HEK293 (cell line): ENCODE results near the gene SLC2A4.

Experiments
- CTCF ChIA-PET: fragments of 350-600 bp; formaldehyde crosslinking; extraction: SDS; loops from one replicate; lab custom pipeline; 2021; ENCODE audit warnings: antibody characterized with exemption; lab: Yijun Ruan, JAX
- POLR2A ChIA-PET: fragments of 300-600 bp; formaldehyde crosslinking; extraction: SDS; loops from one replicate; lab custom pipeline; 2020; ENCODE audit warnings: antibody characterized with exemption, inconsistent platforms; lab: Yijun Ruan, JAX
- H3K27ac ChIP-seq: fragments of 200-500 bp; sonication (Bioruptor generic); 2 replicates; pipeline ENCODE4 v1.5.1; 2014; ENCODE audit warnings: low read depth, low read length, control low read depth, inconsistent platforms; ENCODE audit errors: extremely low read depth
- H3K36me3 ChIP-seq, 2 experiments: fragments of 200-500 bp in 1 of 2; sonication (Bioruptor generic) in 1 of 2; 1 replicate in 1 of 2; 2 replicates in 1 of 2; pipeline ENCODE4 v1.5.1; 2014 to 2017; ENCODE audit warnings: inconsistent platforms in 2 of 2, low read length in 2 of 2; ENCODE audit not compliant: control insufficient read depth in 2 of 2, insufficient read depth in 1 of 2
- H3K4me1 ChIP-seq: fragments of 200-500 bp; sonication (Bioruptor generic); 2 replicates; pipeline ENCODE4 v1.5.1; 2014; ENCODE audit warnings: mild to moderate bottlenecking, low read length, inconsistent platforms; ENCODE audit not compliant: control insufficient read depth, insufficient read depth
- H3K4me3 ChIP-seq: 2 replicates; pipeline ENCODE4 v1.5.1; 2011; ENCODE audit warnings: low read depth, mild to moderate bottlenecking, control low read depth, low read length, moderate library complexity
- H3K9me3 ChIP-seq: fragments of 200-500 bp; sonication (Bioruptor generic); 2 replicates; pipeline ENCODE4 v1.5.1; 2014; ENCODE audit warnings: low read depth, low read length, inconsistent platforms; ENCODE audit not compliant: control insufficient read depth, insufficient read depth
- EGR2 ChIP-seq: fragments of 450-650 bp; formaldehyde crosslinking; IDR thresholded peaks from 2 replicates; pipeline ENCODE4 v1.5.1; 2016; ENCODE audit warnings: low read depth, missing biosample characterization, missing genetic modification characterization
- KLF1 ChIP-seq: fragments of 450-650 bp; formaldehyde crosslinking; IDR thresholded peaks from 2 replicates; pipeline ENCODE4 v1.5.1; 2016; ENCODE audit warnings: missing biosample characterization, missing genetic modification characterization
- PATZ1 ChIP-seq: fragments of 450-650 bp; formaldehyde crosslinking; IDR thresholded peaks from 2 replicates; pipeline ENCODE4 v1.5.1; 2016; ENCODE audit warnings: missing biosample characterization, missing genetic modification characterization
- SP2 ChIP-seq: fragments of 450-650 bp; formaldehyde crosslinking; IDR thresholded peaks from 2 replicates; pipeline ENCODE4 v1.5.1; 2016; ENCODE audit warnings: missing biosample characterization, missing genetic modification characterization
- WT1 ChIP-seq: fragments of 450-650 bp; formaldehyde crosslinking; IDR thresholded peaks from 2 replicates; pipeline ENCODE4 v1.5.1; 2016; ENCODE audit warnings: missing biosample characterization, missing genetic modification characterization
- ZBTB26 ChIP-seq: fragments of 450-650 bp; formaldehyde crosslinking; optimal IDR thresholded peaks from 2 replicates; pipeline ENCODE3; 2016; ENCODE audit warnings: missing biosample characterization, mild to moderate bottlenecking, missing genetic modification characterization
- ZBTB44 ChIP-seq: fragments of 450-650 bp; IDR thresholded peaks from 2 replicates; pipeline ENCODE4 v1.5.1; 2018; ENCODE audit warnings: missing biosample characterization, mild to moderate bottlenecking, missing genetic modification characterization
- ZFHX2 ChIP-seq: fragments of 450-650 bp; formaldehyde crosslinking; conservative IDR thresholded peaks from 2 replicates; pipeline ENCODE4 v1.5.1; 2016; ENCODE audit warnings: missing biosample characterization, missing genetic modification characterization
- ZFP37 ChIP-seq: fragments of 450-650 bp; formaldehyde crosslinking; IDR thresholded peaks from 2 replicates; pipeline ENCODE4 v1.5.1; 2016; ENCODE audit warnings: missing biosample characterization, missing genetic modification characterization
- ZNF132 ChIP-seq: fragments of 450-650 bp; formaldehyde crosslinking; IDR thresholded peaks from 2 replicates; pipeline ENCODE4 v1.5.1; 2017; ENCODE audit warnings: missing biosample characterization, missing genetic modification characterization, borderline replicate concordance
- ZNF155 ChIP-seq: fragments of 450-650 bp; formaldehyde crosslinking; IDR thresholded peaks from 2 replicates; pipeline ENCODE4 v1.5.1; 2016; ENCODE audit warnings: missing biosample characterization, missing genetic modification characterization
- ZNF335 ChIP-seq: fragments of 450-650 bp; formaldehyde crosslinking; conservative IDR thresholded peaks from 2 replicates; pipeline ENCODE4 v1.5.1; 2016; ENCODE audit warnings: missing biosample characterization, missing genetic modification characterization
- ZNF366 ChIP-seq: fragments of 450-650 bp; formaldehyde crosslinking; conservative IDR thresholded peaks from 2 replicates; pipeline ENCODE4 v1.5.1; 2016; ENCODE audit warnings: missing biosample characterization, missing genetic modification characterization
- ZNF501 ChIP-seq: fragments of 450-650 bp; formaldehyde crosslinking; IDR thresholded peaks from 2 replicates; pipeline ENCODE4 v1.5.1; 2016; ENCODE audit warnings: missing biosample characterization, missing genetic modification characterization
- ZNF561 ChIP-seq: fragments of 450-650 bp; IDR thresholded peaks from 2 replicates; pipeline ENCODE4 v1.5.1; 2018; ENCODE audit warnings: missing biosample characterization, missing genetic modification characterization, borderline replicate concordance
- ZNF580 ChIP-seq: fragments of 450-650 bp; formaldehyde crosslinking; IDR thresholded peaks from 2 replicates; pipeline ENCODE4 v1.5.1; 2016; ENCODE audit warnings: missing biosample characterization, missing genetic modification characterization

The SLC2A4 gene

GRCh38 chr17:7262935-7263800 lies 18.4 kb upstream of the SLC2A4 start (continued):
- no peak for TF ChIP-seq ZNF132 (tag by site-specific recombination)

GRCh38 chr17:7263801-7264078 lies 17.8 kb upstream of the SLC2A4 start:
- Histone ChIP-seq H3K4me1 (peaks cover 18% of the 10 kb centered on the region), H3K36me3 (peaks cover 0 to 18% of the 10 kb centered on the region in 2 experiments; a peak in 2 of 3 replicates), H3K9me3 (no peaks in the 10 kb centered on the region), H3K27ac (peak overlapping the region; percentile 80), H3K4me3 (no peak overlapping the region)
- ChIA-PET CTCF (interaction anchor here (0.5 to 3.1 kb wide), 8 partner anchors 17 to 1658 kb away, joined by 3 to 24 read pairs (median 4); no protein-coding TSS in a partner anchor), POLR2A (interaction anchor here (1.2 to 2.1 kb wide), 6 partner anchors 9 to 228 kb away, joined by 3 to 13 read pairs (median 6); partner anchors contain the start of genes ACADVL, CTDNEP1, DLG4 and DVL2)
- TF ChIP-seq WT1 (tag by site-specific recombination): no peak
- TF ChIP-seq ZNF580 (tag by site-specific recombination): 0 out of 2 replicates have a peak, but pooled peaks have one; percentile 30
- TF ChIP-seq ZNF366 (tag by site-specific recombination): no peak
- TF ChIP-seq ZNF561: no peak
- TF ChIP-seq ZBTB44 (tag by site-specific recombination): 0 out of 2 replicates have a peak, but pooled peaks have one; percentile 11
- peak; percentile 58 for TF ChIP-seq ZFHX2
- peak; percentile 60 for TF ChIP-seq EGR2 (tag by site-specific recombination)
- TF ChIP-seq ZBTB26 (tag by site-specific recombination): peak; percentile 1
- TF ChIP-seq ZNF335 (tag by site-specific recombination): no peak
- no peak for TF ChIP-seq SP2 (tag by site-specific recombination)
- TF ChIP-seq ZFP37 (tag by site-specific recombination): no peak
- no peak for TF ChIP-seq ZNF155 (tag by site-specific recombination)
- peak; percentile 84 for TF ChIP-seq KLF1 (tag by site-specific recombination)
- peak; percentile 60 for TF ChIP-seq PATZ1 (tag by site-specific recombination)

- ChIA-PET CTCF (interaction anchor here (0.6 to 2.4 kb wide), 5 partner anchors 14 to 89 kb away, joined by 3 to 18 read pairs (median 5); partner anchors contain the start of gene SLC2A4), POLR2A (interaction anchor here (0.6 to 1.8 kb wide), 2 partner anchors 10 to 22 kb away, joined by 3 to 5 read pairs; no protein-coding TSS in a partner anchor)
- Histone ChIP-seq H3K4me3 (no peak overlapping the region), H3K9me3 (no peaks in the 10 kb centered on the region), H3K4me1 (peaks cover 18% of the 10 kb centered on the region), H3K36me3 (no peaks in the 10 kb centered on the region; a peak in 1 of 3 replicates), H3K27ac (no peak overlapping the region)
- TF ChIP-seq ZNF501 (tag by site-specific recombination): no peak
These were observed 14.7 kb upstream of the SLC2A4 start for GRCh38 chr17:7266784-7267183.
